ENCODE data around the gene ATF6B.

- TF ChIP-seq CTCF (IDR thresholded peaks at IDR 0.05; ENCODE audit: low read depth, low read length): no peak
- TF ChIP-seq POLR2A (IDR thresholded peaks at IDR 0.05; ENCODE audit: extremely low read depth, insufficient read length): no peak
- no peak for TF ChIP-seq MAX (IDR thresholded peaks at IDR 0.05; ENCODE audit: low read depth, low read length)
Measured at GRCh38 chr6:32158052-32158451, 30.0 kb upstream of the ATF6B start.
